NT2/D1 (cell line): ENCODE results near the gene CNOT4.

Experiments
- SUZ12 ChIP-seq: IDR thresholded peaks from 2 replicates; pipeline ENCODE4 v1.6.1; 2011; ENCODE audit not compliant: insufficient read length, insufficient read depth; ENCODE audit errors: extremely low read depth
- YY1 ChIP-seq: IDR thresholded peaks from 2 replicates; pipeline ENCODE4 v1.6.1; 2011; ENCODE audit not compliant: insufficient read length, insufficient read depth
- ZNF274 ChIP-seq: IDR thresholded peaks from 2 replicates; pipeline ENCODE4 v1.6.1; 2011; ENCODE audit warnings: mild to moderate bottlenecking, low read depth, low read length

- TF ChIP-seq YY1 (no peak), ZNF274 (no peak), SUZ12 (no peak)
Measured at GRCh38 chr7:135337977-135338550, 171.8 kb downstream of the CNOT4 start.
